MCF 10A (cell line): ENCODE measurements around the gene UNC13C. TPM values are rescaled to one million over a fixed set of nuclear protein-coding genes. Genes with fewer than 3 reads are reported as not detected.

Source experiments
- BruUV-seq: library from RNA; stranded (reverse); fragments of 400-500 nt; replicated peaks from 2 replicates; lab custom pipeline; 2021; lab: Mats Ljungman, UMichigan
- CTCF ChIA-PET: fragments of 300-600 bp; sonication (Branson Sonifier 250); formaldehyde crosslinking; extraction: SDS; loops from one replicate; lab custom pipeline; 2021; ENCODE audit warnings: antibody characterized with exemption, inconsistent platforms; lab: Yijun Ruan, JAX
- POLR2A ChIA-PET: fragments of 300-600, 350-650 bp; sonication (Branson Sonifier 250); formaldehyde crosslinking; extraction: SDS; loops from one replicate; lab custom pipeline; 2020; ENCODE audit warnings: antibody characterized with exemption, inconsistent platforms; lab: Yijun Ruan, JAX
- DNase-seq: peaks from one replicate; pipeline ENCODE4 v3.0.0-alpha.2; 2018; ENCODE audit not compliant: unreplicated experiment
- H3K27ac Mint-ChIP-seq: one replicate; pipeline ENCODE4 v1.8.0; 2022; ENCODE audit warnings: mild to moderate bottlenecking, low read depth, mixed read lengths; ENCODE audit not compliant: unreplicated experiment
- H3K27me3 Mint-ChIP-seq: one replicate; pipeline ENCODE4 v1.8.0; 2022; ENCODE audit warnings: mixed read lengths; ENCODE audit not compliant: insufficient read depth, unreplicated experiment
- H3K36me3 Mint-ChIP-seq: one replicate; pipeline ENCODE4 v1.8.0; 2022; ENCODE audit warnings: mild to moderate bottlenecking, moderate library complexity, mixed read lengths; ENCODE audit not compliant: insufficient read depth, unreplicated experiment
- H3K4me1 Mint-ChIP-seq: one replicate; pipeline ENCODE4 v1.8.0; 2022; ENCODE audit warnings: mixed read lengths; ENCODE audit not compliant: insufficient read depth, unreplicated experiment
- H3K4me3 Mint-ChIP-seq: one replicate; pipeline ENCODE4 v1.8.0; 2022; ENCODE audit warnings: mild to moderate bottlenecking, moderate library complexity, mixed read lengths; ENCODE audit not compliant: unreplicated experiment
- H3K9me3 Mint-ChIP-seq: one replicate; pipeline ENCODE4 v1.8.0; 2022; ENCODE audit warnings: mixed read lengths; ENCODE audit not compliant: unreplicated experiment
- intact Hi-C: fragments of 100-400 bp; cut with micrococcal nuclease; formaldehyde crosslinking; loops from 2 replicates; pipeline ENCODE4 v1.14.1; 2022
- total RNA-seq: library from RNA; stranded (reverse); gene quantifications from 2 replicates; pipeline ENCODE4 v1.2.3, GENCODE V29; 2022
- TF ChIP-seq, protein P1 (sequence below): fragments of 200-600 bp; IDR thresholded peaks from one replicate; pipeline ENCODE4 v1.8.0; 2022; ENCODE audit warnings: antibody characterized with exemption, mild to moderate bottlenecking; ENCODE audit not compliant: unreplicated experiment

UNC13C gene
- total RNA-seq, 1 experiment from 2014 or later: not detected

DNA sequence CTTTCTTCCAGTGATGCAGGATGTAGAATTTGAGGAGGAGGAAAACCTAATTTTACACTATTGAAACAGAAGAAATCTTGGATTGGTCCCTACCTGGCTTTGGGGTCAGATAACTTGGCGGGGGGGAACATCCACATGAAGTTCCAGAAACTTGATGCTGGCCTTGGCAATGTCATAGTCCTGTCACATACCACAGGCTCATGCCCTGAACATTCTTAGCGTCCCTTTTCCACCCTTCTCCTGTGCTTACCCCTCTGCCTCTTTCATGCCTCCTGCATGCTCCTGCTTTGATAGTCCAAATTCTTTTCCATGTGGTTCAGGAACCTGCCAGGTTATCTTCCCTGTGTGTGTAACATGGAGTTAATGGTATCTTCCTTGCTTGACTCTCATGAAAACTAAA lies 110.6 kb downstream of the UNC13C start:
- H3K4me1 Mint-ChIP-seq: no peaks in the 10 kb centered on the region
- ChIA-PET CTCF (interaction anchor here (0.8 kb wide), 1 partner anchor 973 kb away, joined by 3 read pairs; no protein-coding TSS in a partner anchor), POLR2A (no interaction called here)
- peaks cover under 1% of the 10 kb centered on the region for H3K36me3 Mint-ChIP-seq
- H3K4me3 Mint-ChIP-seq: no peak overlapping the region
- TF ChIP-seq, protein P1, sequence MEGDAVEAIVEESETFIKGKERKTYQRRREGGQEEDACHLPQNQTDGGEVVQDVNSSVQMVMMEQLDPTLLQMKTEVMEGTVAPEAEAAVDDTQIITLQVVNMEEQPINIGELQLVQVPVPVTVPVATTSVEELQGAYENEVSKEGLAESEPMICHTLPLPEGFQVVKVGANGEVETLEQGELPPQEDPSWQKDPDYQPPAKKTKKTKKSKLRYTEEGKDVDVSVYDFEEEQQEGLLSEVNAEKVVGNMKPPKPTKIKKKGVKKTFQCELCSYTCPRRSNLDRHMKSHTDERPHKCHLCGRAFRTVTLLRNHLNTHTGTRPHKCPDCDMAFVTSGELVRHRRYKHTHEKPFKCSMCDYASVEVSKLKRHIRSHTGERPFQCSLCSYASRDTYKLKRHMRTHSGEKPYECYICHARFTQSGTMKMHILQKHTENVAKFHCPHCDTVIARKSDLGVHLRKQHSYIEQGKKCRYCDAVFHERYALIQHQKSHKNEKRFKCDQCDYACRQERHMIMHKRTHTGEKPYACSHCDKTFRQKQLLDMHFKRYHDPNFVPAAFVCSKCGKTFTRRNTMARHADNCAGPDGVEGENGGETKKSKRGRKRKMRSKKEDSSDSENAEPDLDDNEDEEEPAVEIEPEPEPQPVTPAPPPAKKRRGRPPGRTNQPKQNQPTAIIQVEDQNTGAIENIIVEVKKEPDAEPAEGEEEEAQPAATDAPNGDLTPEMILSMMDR: no peak
- H3K27me3 Mint-ChIP-seq: peaks cover 11% of the 10 kb centered on the region
- intact Hi-C loops: no loop called here
- H3K27ac Mint-ChIP-seq: no peak overlapping the region
- no peak for DNase-seq
- H3K9me3 Mint-ChIP-seq: no peaks in the 10 kb centered on the region
- no TSS peak for BruUV-seq

DNA sequence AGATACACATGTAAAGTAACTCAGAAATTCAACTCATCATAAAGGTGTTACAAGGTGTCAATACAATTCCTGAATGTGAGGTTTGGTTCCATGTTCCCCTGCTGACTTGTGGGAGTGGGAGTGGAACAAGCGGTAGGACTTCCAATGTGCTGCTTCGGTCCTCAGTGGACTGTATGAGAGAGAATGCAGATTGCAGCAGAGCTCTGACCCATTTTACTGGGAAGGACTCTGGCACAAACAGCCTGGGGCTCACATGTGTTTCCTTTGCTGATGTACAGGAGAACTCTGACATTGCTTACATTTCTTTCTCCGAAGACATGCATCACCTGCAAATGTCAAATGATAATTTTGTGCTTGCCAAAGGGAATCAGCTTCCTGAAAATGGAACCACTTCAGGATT lies 111.5 kb downstream of the UNC13C start:
- BruUV-seq: no TSS peak
- Mint-ChIP-seq H3K4me3 (no peak overlapping the region), H3K27me3 (peaks cover 12% of the 10 kb centered on the region), H3K9me3 (no peaks in the 10 kb centered on the region), H3K36me3 (peaks cover 4% of the 10 kb centered on the region), H3K4me1 (no peaks in the 10 kb centered on the region), H3K27ac (no peak overlapping the region)
- intact Hi-C loops: no loop called here
- POLR2A ChIA-PET: no interaction called here
- CTCF ChIA-PET: interaction anchor here (0.8 kb wide), 1 partner anchor 972 kb away, joined by 3 read pairs; no protein-coding TSS in a partner anchor
- DNase-seq: no peak
- TF ChIP-seq, protein P1: no peak

DNA sequence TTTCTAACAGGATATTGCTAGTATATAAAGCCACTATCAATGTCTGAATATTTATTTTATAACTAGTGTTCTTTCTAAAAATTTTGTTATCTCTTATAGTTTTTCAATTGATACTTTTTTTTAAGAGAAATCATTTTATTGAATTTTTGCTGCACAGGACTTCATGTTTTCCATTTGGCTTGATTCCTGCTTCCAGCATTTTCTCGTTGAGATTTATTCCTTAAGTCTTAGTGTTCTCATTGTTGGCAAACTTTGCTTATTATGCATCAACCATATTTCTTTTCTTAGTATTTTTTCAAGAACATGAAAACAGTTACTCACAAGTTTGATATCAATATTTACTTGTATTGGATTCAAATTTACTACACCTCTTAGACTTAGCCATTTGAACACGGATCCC lies 113.4 kb downstream of the UNC13C start:
- Mint-ChIP-seq H3K4me1 (no peaks in the 10 kb centered on the region), H3K27me3 (peaks cover 31% of the 10 kb centered on the region), H3K27ac (no peak overlapping the region), H3K4me3 (no peak overlapping the region), H3K9me3 (no peaks in the 10 kb centered on the region), H3K36me3 (peaks cover 4% of the 10 kb centered on the region)
- TF ChIP-seq, protein P1: no peak
- ChIA-PET CTCF (no interaction called here), POLR2A (no interaction called here)
- DNase-seq: no peak
- no TSS peak for BruUV-seq
- intact Hi-C loops: no loop called here

DNA sequence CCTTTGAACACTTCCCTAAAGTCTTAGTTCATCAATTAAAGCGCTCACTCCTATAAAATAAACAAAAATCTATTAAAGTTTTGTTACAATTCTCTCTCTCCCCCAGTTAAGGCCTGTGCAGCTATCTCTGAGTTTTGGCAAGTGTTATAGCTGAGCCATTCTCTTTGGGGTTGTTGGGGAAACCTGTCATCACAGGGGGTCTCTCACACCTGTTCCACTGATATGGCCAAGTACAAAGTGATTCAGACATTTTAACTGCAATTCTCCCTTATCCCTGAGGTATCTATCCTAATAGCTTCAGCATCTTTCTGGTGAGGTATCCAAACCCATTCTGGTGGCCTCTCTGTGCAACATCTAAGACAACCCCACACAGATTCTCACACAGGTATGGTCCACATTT lies 116.4 kb downstream of the UNC13C start:
- H3K4me1 Mint-ChIP-seq: no peaks in the 10 kb centered on the region
- no peak overlapping the region for H3K27ac Mint-ChIP-seq
- ChIA-PET CTCF (interaction anchor here (0.6 to 0.7 kb wide), 2 partner anchors 8 to 181 kb away, joined by 3 to 4 read pairs; no protein-coding TSS in a partner anchor), POLR2A (no interaction called here)
- H3K9me3 Mint-ChIP-seq: no peaks in the 10 kb centered on the region
- TF ChIP-seq, protein P1: no peak
- no TSS peak for BruUV-seq
- peaks cover 41% of the 10 kb centered on the region for H3K27me3 Mint-ChIP-seq
- DNase-seq: no peak
- H3K36me3 Mint-ChIP-seq: peaks cover 4% of the 10 kb centered on the region
- no peak overlapping the region for H3K4me3 Mint-ChIP-seq
- intact Hi-C loops: no loop called here
